Vagina (tissue), 2 donors: ENCODE measurements around the gene RBBP8NL.

ENCODE experiments used
- POLR2A ChIP-seq, 2 donors: fragments of 450-650 bp; IDR thresholded peaks; one replicate each; pipeline ENCODE4 v1.6.1; 2017; ENCODE audit warnings: antibody characterized with exemption in 2 of 2, mild to moderate bottlenecking in 2 of 2, moderate library complexity in 2 of 2
- POLR2AphosphoS5 ChIP-seq, 2 donors: sonication (generic); formaldehyde crosslinking; IDR thresholded peaks; one replicate each; pipeline ENCODE4 v1.9.0; 2017; ENCODE audit warnings: antibody characterized with exemption in 2 of 2, mild to moderate bottlenecking in 2 of 2, low read depth in 1 of 2; ENCODE audit not compliant: insufficient read depth in 1 of 2
- TF ChIP-seq, protein P1 (sequence below), 3 experiments: fragments of 450-650 bp in 2 of 3; fragments of 200-600 bp in 1 of 3; sonication (generic) in 1 of 3; IDR thresholded peaks; one replicate each; pipeline ENCODE4 v1.5.1; 2017 to 2019; ENCODE audit warnings: antibody characterized with exemption in 3 of 3, mild to moderate bottlenecking in 2 of 3, moderate library complexity in 2 of 3

DNA sequence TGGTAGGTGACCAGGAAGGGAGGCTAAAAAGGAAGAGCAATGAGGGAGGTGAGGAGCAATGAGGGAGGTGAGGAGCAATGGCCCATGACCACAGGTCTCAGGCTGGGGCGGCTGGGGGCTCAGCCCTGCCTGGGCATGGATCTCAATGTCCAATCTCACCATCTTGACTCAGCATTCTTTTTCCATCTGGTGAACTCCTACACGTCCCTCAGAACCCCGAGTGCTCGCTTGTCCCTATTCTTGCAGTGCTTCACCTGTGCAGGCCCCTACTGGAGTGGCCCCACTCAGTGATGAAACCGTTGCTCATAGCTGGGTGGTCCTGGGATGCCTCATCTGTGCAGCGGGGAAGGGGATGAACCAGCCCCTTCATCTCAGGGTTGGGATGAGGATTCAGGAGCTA lies 16.9 kb upstream of the RBBP8NL start:
- TF ChIP-seq, protein P1, sequence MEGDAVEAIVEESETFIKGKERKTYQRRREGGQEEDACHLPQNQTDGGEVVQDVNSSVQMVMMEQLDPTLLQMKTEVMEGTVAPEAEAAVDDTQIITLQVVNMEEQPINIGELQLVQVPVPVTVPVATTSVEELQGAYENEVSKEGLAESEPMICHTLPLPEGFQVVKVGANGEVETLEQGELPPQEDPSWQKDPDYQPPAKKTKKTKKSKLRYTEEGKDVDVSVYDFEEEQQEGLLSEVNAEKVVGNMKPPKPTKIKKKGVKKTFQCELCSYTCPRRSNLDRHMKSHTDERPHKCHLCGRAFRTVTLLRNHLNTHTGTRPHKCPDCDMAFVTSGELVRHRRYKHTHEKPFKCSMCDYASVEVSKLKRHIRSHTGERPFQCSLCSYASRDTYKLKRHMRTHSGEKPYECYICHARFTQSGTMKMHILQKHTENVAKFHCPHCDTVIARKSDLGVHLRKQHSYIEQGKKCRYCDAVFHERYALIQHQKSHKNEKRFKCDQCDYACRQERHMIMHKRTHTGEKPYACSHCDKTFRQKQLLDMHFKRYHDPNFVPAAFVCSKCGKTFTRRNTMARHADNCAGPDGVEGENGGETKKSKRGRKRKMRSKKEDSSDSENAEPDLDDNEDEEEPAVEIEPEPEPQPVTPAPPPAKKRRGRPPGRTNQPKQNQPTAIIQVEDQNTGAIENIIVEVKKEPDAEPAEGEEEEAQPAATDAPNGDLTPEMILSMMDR (IDR thresholded peaks at IDR 0.05): no peak
- TF ChIP-seq POLR2AphosphoS5 (IDR thresholded peaks at IDR 0.05; ENCODE audit: insufficient read depth in 1 of 2, low read depth in 1 of 2): no peak
- TF ChIP-seq POLR2A (IDR thresholded peaks at IDR 0.05): no peak
